HG03342 (cell line): ENCODE results near the gene BNIPL.

Source experiments
- ATAC-seq: cut with Tn5 transposase; IDR thresholded peaks from one replicate; pipeline ENCODE4 v1.9.1; 2021; ENCODE audit warnings: mild to moderate bottlenecking, moderate library complexity; ENCODE audit not compliant: unreplicated experiment

The BNIPL gene

GRCh38 chr1:151009674-151010345 is 26.6 kb upstream of the BNIPL start:
- no peak for ATAC-seq

DNA sequence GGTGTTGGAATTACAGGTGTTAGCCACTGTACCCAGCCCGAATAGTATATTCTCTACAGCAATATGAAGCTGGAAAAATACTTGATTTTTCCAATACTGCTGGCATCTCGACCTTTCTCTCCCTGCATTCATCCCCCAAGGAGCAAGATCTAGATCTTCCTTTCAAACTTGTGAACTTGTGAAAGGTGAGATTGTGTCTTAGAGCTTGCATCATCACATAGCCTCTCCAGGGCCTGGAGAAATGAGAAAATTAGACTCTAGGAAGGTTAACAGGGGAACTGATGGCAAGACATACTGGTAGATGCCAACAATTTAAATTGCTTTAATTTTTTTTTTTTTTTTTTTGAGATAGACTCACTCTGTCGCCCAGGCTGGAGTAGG is 26.1 kb upstream of the BNIPL start:
- ATAC-seq, result no peak

GRCh38 chr1:151011154-151011850 is 25.1 kb upstream of the BNIPL start:
- ATAC-seq, result no peak

DNA sequence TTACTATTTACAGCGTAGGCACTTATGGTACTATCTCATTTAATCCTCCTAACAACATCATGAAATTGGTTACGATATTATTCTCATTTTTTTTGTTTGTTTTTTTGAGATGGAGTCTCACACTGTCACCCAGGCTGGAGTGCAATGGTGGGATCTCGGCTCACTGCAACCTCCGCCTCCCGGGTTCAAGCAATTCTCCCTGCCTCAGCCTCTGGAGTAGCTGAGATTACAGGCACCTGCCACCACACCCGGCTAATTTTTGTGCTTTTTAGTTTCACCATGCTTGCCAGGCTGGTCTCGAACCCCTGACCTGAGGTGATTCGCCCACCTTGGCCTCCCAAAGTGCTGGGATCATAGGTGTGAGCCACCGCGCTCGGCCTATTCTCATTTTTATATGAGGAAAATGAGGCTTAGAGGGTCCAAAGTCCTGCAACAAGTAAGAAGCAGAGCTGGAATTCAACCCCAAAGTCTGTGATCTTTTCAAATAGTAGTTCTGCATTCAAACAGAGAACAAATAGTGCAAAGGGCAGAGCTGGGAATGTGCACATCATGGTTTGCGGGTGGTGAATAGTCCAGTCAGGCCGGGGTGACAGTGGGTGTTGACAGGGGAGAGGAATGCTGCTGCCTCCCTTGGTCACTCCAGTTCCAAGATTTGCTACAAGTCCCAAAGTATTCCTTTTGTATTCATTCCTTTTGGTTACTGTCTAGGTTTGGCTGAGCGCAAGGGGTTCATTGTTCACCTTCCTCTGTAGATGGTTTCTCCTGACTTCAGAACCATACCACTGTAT is 23.5 kb upstream of the BNIPL start:
- ATAC-seq, result no peak

GRCh38 chr1:151013518-151013917 is 22.9 kb upstream of the BNIPL start:
- no peak for ATAC-seq

DNA sequence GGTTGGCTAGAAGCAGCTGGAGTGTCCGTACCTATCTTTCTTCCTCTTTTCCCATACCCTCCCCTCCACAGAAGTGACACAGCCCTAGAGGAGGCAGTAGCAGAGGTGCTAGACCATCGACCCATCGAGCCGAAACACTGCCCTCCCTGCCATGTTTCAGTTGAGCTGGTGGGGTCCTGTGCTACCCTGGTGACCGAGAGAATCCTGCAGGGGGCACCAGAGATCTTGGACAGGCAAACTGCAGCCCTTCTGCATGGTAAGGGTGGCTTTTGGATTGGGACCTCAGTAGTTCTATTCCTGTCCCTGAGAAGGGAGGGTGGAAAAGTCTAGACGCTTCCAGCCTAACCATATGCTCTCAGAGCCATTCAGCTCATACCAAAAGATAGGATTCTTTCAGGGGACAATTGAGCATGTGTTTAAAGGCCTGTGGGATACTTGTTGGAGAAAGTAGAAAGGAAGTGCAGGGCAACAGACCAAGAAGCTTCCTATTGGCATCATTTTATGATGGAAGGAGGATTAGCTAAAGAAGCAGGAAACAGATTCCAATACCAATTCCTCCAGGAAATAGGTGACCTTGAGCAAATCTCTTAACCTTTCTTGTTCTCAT is 11.7 kb upstream of the BNIPL start:
- no peak for ATAC-seq

- no peak for ATAC-seq
Measured at GRCh38 chr1:151026460-151026859, 9.9 kb upstream of the BNIPL start.

DNA sequence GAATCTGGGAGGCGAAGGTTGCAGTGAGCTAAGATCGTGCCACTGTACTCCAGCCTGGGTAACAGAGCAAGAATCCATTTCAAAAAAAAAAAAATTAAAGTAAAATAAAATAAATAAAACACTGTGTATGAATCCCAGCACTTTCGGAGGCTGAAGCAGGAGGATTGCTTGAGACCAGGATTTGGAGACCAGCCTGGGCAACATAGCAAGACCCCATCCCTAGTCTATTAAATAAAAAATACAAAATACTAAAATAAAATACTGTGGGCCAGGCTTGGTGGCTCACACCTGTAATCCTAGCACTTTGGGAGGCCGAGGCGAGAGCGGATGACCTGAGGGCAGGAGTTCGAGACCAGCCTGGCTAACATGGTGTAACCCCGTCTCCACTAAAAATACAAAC is 4.2 kb upstream of the BNIPL start:
- no peak for ATAC-seq

DNA sequence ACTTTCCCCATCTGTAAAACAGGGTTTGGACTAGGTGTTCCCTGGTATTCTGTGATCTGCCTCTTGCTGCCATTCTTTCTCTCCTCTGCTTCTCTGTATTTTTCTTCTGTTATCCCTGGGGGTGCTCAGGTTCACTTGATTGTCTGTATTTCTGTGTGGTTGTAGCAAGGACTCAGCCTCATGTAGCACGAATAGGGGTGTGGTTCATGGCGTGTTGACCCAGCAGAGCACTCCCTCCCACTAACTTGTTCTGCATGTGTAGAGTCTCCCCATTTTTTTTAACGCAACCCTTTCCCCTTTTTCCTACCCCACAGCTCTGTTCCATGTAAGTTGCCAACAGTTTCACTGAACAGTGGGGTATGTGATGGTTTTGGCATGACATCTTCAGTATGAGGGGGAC is 1.2 kb upstream of the BNIPL start:
- ATAC-seq, result no peak

GRCh38 chr1:151037032-151037431 is 646 bp downstream of the BNIPL start:
- ATAC-seq, result no peak

DNA sequence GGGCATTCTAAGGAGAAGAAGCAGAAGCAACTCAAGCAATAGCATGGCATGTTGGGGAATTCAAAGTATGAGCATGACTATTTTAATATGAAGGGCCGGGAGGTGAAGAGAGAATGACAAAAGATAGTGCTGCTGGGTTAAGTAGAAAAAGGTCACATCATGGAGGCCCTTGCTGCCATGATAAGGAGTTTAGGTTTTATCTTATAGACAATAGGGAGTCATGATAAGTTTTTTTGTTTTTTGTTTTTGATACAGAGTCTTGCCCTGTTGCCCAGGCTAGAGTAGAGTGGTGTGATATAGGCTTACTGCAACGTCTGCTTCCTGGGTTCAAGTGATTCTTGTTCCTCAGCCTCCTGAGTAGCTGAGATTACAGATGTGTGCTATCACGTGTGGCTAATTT is 3.1 kb downstream of the BNIPL start:
- ATAC-seq, result no peak

- no peak for ATAC-seq
Measured at GRCh38 chr1:151043163-151043562, 6.8 kb downstream of the BNIPL start.

- ATAC-seq, result peak; percentile 46
Measured at GRCh38 chr1:151047591-151047924, 11.2 kb downstream of the BNIPL start, which contains the start of gene C1orf56. C1orf56 (plus strand) TSS chr1:151047751; CDS start chr1:151047848, 97 bp downstream.

DNA sequence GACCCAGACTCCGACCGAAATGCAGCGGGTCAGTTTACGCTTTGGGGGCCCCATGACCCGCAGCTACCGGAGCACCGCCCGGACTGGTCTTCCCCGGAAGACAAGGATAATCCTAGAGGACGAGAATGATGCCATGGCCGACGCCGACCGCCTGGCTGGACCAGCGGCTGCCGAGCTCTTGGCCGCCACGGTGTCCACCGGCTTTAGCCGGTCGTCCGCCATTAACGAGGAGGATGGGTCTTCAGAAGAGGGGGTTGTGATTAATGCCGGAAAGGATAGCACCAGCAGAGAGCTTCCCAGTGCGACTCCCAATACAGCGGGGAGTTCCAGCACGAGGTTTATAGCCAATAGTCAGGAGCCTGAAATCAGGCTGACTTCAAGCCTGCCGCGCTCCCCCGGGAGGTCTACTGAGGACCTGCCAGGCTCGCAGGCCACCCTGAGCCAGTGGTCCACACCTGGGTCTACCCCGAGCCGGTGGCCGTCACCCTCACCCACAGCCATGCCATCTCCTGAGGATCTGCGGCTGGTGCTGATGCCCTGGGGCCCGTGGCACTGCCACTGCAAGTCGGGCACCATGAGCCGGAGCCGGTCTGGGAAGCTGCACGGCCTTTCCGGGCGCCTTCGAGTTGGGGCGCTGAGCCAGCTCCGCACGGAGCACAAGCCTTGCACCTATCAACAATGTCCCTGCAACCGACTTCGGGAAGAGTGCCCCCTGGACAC is 11.7 kb downstream of the BNIPL start:
- peak; percentile 63 for ATAC-seq

DNA sequence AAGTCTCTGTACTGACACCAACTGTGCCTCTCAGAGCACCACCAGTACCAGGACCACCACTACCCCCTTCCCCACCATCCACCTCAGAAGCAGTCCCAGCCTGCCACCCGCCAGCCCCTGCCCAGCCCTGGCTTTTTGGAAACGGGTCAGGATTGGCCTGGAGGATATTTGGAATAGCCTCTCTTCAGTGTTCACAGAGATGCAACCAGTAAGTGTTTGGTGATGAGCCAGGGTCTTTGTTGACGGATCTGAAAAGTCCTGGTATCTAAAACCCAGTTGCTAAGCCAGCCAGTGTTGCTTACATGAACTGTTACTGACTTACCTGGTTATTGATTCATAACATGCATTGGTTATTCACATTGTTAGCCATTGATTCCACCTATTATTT is 12.3 kb downstream of the BNIPL start:
- ATAC-seq, result no peak

DNA sequence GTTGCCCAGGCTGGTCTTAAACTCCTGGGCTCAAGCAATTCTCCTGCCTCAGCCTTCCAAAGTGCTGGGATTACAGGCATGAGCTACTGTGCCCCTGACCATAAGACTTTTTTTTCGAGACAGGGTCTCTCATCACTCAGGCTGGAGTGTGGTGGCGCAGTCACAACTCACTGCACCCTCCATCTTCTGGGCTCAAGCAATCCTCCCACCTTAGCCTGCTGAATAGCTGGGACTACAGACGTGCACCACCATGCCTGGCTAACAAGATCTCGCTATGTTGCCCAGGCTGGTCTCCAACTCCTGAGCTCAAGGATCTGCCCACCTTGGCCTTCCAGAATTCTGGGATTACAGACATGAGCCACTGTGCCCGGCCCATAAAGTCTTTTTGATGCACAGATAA is 13.1 kb downstream of the BNIPL start:
- ATAC-seq, result no peak

GRCh38 chr1:151050051-151050688 is 13.8 kb downstream of the BNIPL start:
- ATAC-seq, result no peak

DNA sequence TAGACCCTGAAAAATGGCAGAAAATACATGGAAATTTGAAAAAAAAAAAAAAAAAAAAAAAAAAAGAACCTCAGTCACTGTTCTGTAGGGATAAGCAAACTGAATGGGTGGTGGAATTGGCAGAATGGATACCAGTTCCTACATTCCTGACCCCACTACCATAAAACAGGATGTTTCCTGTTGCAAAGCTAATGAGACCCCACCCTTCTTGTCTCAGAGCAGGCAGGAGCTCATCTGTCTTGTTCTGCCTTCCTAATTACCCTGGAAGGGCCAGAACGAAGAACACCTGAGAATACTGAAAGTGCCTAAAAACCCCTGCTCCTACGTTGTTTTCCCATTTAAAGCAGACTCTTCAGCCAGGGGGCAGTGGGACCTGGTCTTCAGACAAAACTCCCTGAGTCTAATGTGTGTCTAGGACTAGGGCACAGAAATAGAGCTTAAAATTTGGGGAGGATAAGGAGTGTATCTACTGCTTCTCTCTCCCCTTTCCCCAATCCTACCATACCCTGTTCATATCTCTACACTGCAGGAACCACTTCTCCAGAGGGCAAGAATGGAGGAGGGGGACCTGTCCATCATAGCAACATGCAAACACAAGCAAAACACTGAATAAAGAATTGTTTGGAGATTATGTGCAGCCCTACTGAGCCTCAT is 15.1 kb downstream of the BNIPL start:
- no peak for ATAC-seq

DNA sequence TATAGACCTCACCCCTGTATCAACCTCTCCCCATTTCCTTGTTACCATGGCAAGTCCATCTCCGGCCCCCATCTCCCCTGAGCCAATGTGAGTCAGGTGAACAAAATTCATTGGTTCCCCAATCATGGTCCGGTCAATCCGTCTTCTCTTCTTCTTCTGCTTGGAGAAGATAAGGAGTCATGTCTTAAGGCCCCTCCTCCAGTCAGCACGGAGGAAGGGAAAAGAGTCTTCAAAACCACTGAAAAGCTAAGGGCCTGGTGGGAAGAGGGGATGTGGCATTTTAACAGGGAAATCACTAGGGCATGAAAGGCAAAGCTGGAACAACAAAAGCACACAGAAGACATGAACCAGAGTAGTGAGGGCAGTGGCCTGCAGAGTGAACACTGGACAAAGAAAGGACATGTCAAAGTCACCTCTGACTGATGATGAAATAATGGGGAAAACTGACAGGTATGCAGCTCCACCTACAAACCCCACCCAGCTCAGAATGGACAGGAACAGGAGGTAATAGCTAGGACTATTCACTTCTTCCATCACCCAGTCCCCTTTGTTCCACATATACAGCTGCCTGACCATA is 18.7 kb downstream of the BNIPL start:
- ATAC-seq, result no peak

DNA sequence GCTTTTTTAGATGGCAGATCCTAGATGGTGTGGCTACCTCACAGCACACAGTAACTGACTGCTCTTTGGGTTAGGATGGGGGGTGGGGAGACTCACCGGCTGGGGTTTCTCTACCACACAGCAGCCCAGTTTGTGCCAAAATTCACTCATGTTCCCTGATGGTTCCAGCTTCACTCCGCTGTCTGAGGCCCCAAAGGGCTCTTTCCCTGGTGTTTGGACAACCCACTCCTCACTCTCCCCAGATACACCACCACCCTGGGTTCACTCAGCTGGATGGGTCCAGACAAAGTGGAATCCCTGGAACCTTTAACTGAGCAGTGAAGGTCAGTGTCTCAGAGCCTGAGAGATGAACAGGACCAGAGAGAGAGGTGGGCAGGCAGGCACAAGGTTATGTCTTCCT is 19.2 kb downstream of the BNIPL start:
- no peak for ATAC-seq
